GM12865 (cell line): ENCODE measurements around the gene PKN2.
"Not testable (repeated sequence)": the region's sequence is repeated elsewhere in the genome, so short reads cannot be mapped to it uniquely, and the experiment has no call there.

Experiments used
- DNase-seq: peaks from one replicate; pipeline ENCODE4 v3.0.0; 2010; ENCODE audit warnings: low read depth
- H3K4me3 ChIP-seq: 2 replicates; pipeline ENCODE4 v1.5.1; 2011; ENCODE audit warnings: mild to moderate bottlenecking, low read depth, low read length, control low read depth
- CTCF ChIP-seq: IDR thresholded peaks from 2 replicates; pipeline ENCODE4 v1.5.1; 2011; ENCODE audit warnings: low read length, control low read depth, low read depth, inconsistent platforms; ENCODE audit not compliant: insufficient read depth; ENCODE audit errors: missing control alignments

The PKN2 gene

GRCh38 chr1:88847643-88848042 is 163.6 kb downstream of the PKN2 start:
- TF ChIP-seq CTCF, result no peak
- H3K4me3 ChIP-seq, result no peak overlapping the region
- no peak for DNase-seq

- DNase-seq, result no peak
- H3K4me3 ChIP-seq, result no peak overlapping the region
- TF ChIP-seq CTCF, result no peak
Observed at GRCh38 chr1:88851303-88852063, 167.4 kb downstream of the PKN2 start.

GRCh38 chr1:88867743-88868521 is 183.9 kb downstream of the PKN2 start:
- no peak overlapping the region for H3K4me3 ChIP-seq
- TF ChIP-seq CTCF, result no peak
- DNase-seq, result no peak

GRCh38 chr1:88869644-88870043 is 185.6 kb downstream of the PKN2 start:
- not testable (repeated sequence) for DNase-seq, H3K4me3 ChIP-seq

GRCh38 chr1:88873737-88874349 is 189.8 kb downstream of the PKN2 start:
- TF ChIP-seq CTCF, result no peak
- H3K4me3 ChIP-seq, result no peak overlapping the region
- no peak for DNase-seq

GRCh38 chr1:88875595-88875994 is 191.5 kb downstream of the PKN2 start:
- TF ChIP-seq CTCF, result no peak
- DNase-seq, result no peak
- H3K4me3 ChIP-seq, result no peak overlapping the region
